HL-60 (cell line): ENCODE measurements around the gene ZBTB7C.

Source experiments
- POLR2AphosphoS5 ChIP-seq: IDR thresholded peaks from 2 replicates; pipeline ENCODE4 v1.6.1; 2012; ENCODE audit warnings: low read depth
- REST ChIP-seq: IDR thresholded peaks from 2 replicates; pipeline ENCODE4 v1.6.1; 2012; ENCODE audit warnings: low read depth; ENCODE audit not compliant: insufficient replicate concordance
- SPI1 ChIP-seq: IDR thresholded peaks from 2 replicates; pipeline ENCODE4 v1.6.1; 2012; ENCODE audit warnings: low read depth, mild to moderate bottlenecking, borderline replicate concordance
- TF ChIP-seq, protein P1 (sequence below): IDR thresholded peaks from one replicate; pipeline ENCODE4 v1.5.1; 2011; ENCODE audit warnings: low read length, control low read depth, inconsistent platforms; ENCODE audit not compliant: insufficient read depth

GRCh38 chr18:48161911-48162698 lies 247.1 kb downstream of the ZBTB7C start:
- TF ChIP-seq, protein P1, sequence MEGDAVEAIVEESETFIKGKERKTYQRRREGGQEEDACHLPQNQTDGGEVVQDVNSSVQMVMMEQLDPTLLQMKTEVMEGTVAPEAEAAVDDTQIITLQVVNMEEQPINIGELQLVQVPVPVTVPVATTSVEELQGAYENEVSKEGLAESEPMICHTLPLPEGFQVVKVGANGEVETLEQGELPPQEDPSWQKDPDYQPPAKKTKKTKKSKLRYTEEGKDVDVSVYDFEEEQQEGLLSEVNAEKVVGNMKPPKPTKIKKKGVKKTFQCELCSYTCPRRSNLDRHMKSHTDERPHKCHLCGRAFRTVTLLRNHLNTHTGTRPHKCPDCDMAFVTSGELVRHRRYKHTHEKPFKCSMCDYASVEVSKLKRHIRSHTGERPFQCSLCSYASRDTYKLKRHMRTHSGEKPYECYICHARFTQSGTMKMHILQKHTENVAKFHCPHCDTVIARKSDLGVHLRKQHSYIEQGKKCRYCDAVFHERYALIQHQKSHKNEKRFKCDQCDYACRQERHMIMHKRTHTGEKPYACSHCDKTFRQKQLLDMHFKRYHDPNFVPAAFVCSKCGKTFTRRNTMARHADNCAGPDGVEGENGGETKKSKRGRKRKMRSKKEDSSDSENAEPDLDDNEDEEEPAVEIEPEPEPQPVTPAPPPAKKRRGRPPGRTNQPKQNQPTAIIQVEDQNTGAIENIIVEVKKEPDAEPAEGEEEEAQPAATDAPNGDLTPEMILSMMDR = no peak
- TF ChIP-seq POLR2AphosphoS5 (no peak), SPI1 (no peak), REST (no peak)
